Prostate gland (tissue), 2 donors: ENCODE measurements around the gene MCHR1.

Source experiments
- POLR2A ChIP-seq: fragments of 450-650 bp; IDR thresholded peaks from one replicate; pipeline ENCODE4 v1.6.1; 2016; ENCODE audit warnings: antibody characterized with exemption, mild to moderate bottlenecking
- TF ChIP-seq, protein P1 (sequence below), 4 experiments: fragments of 200-600 bp in 2 of 4; fragments of 450-650 bp in 2 of 4; sonication (generic) in 2 of 4; IDR thresholded peaks; 1 replicate in 3 of 4; 2 replicates in 1 of 4; pipeline ENCODE4 v1.5.1; 2016 to 2019; ENCODE audit warnings: antibody characterized with exemption in 4 of 4, mild to moderate bottlenecking in 2 of 4, moderate library complexity in 2 of 4

- TF ChIP-seq, protein P1, sequence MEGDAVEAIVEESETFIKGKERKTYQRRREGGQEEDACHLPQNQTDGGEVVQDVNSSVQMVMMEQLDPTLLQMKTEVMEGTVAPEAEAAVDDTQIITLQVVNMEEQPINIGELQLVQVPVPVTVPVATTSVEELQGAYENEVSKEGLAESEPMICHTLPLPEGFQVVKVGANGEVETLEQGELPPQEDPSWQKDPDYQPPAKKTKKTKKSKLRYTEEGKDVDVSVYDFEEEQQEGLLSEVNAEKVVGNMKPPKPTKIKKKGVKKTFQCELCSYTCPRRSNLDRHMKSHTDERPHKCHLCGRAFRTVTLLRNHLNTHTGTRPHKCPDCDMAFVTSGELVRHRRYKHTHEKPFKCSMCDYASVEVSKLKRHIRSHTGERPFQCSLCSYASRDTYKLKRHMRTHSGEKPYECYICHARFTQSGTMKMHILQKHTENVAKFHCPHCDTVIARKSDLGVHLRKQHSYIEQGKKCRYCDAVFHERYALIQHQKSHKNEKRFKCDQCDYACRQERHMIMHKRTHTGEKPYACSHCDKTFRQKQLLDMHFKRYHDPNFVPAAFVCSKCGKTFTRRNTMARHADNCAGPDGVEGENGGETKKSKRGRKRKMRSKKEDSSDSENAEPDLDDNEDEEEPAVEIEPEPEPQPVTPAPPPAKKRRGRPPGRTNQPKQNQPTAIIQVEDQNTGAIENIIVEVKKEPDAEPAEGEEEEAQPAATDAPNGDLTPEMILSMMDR (IDR thresholded peaks at IDR 0.05) = no peak
- no peak for TF ChIP-seq POLR2A
These were observed 44.2 kb downstream of the MCHR1 start for GRCh38 chr22:40723396-40723933.
